Keratinocyte (primary cell): ENCODE results near the gene MIB2. TPM values are rescaled to one million over a fixed set of nuclear protein-coding genes. Genes with fewer than 3 reads are reported as not detected.

Source experiments
- DNase-seq: peaks from one replicate; pipeline ENCODE4 v3.0.0-alpha.2; 2011; ENCODE audit warnings: low read depth, missing footprints, low spot score
- FAIRE-seq: peaks from 2 replicates; lab custom pipeline; 2011; peaks lifted over from hg19 to GRCh38; lab: Jason Lieb, UNC
- H2AFZ ChIP-seq: 2 replicates; pipeline ENCODE4 v1.6.0; 2012; ENCODE audit warnings: low read length, control low read depth, inconsistent platforms; ENCODE audit not compliant: control insufficient read depth
- H3K27ac ChIP-seq: 2 replicates; pipeline ENCODE4 v1.5.1; 2011; ENCODE audit warnings: low read length; ENCODE audit not compliant: control insufficient read depth, insufficient read depth
- H3K27me3 ChIP-seq: 3 replicates; pipeline ENCODE4 v1.6.0; 2011; ENCODE audit warnings: low read length; ENCODE audit not compliant: control insufficient read depth, insufficient read depth; ENCODE audit errors: extremely low read depth
- H3K36me3 ChIP-seq, 2 experiments: 2 replicates in 1 of 2; 3 replicates in 1 of 2; pipeline ENCODE4 v1.5.1; 2011; ENCODE audit warnings: low read length in 2 of 2, mild to moderate bottlenecking in 1 of 2; ENCODE audit not compliant: control insufficient read depth in 2 of 2, insufficient read depth in 2 of 2; ENCODE audit errors: extremely low read depth in 1 of 2
- H3K4me1 ChIP-seq: 3 replicates; pipeline ENCODE4 v1.5.1; 2011; ENCODE audit warnings: low read length; ENCODE audit not compliant: control insufficient read depth, insufficient read depth; ENCODE audit errors: extremely low read depth
- H3K4me2 ChIP-seq: 3 replicates; pipeline ENCODE4 v1.6.0; 2011; ENCODE audit warnings: low read depth, low read length; ENCODE audit not compliant: control insufficient read depth, insufficient read depth; ENCODE audit errors: extremely low read depth
- H3K4me3 ChIP-seq, 3 experiments: fragments of 200-600 bp in 1 of 3; sonication (generic) in 1 of 3; 2 replicates in 2 of 3; 3 replicates in 1 of 3; pipeline ENCODE4 v1.5.1; 2011 to 2016; ENCODE audit warnings: low read length in 3 of 3, mild to moderate bottlenecking in 3 of 3, control low read depth in 2 of 3, inconsistent platforms in 1 of 3, low read depth in 1 of 3, mixed read lengths in 1 of 3, mixed run types in 1 of 3, moderate library complexity in 1 of 3; ENCODE audit not compliant: control insufficient read depth in 2 of 3, insufficient read depth in 2 of 3; ENCODE audit errors: extremely low read depth in 1 of 3
- H3K79me2 ChIP-seq: 2 replicates; pipeline ENCODE4 v1.6.0; 2012; ENCODE audit warnings: low read length; ENCODE audit not compliant: control insufficient read depth, insufficient read depth
- H3K9ac ChIP-seq: 3 replicates; pipeline ENCODE4 v1.6.0; 2011; ENCODE audit warnings: low read length; ENCODE audit not compliant: control insufficient read depth, insufficient read depth; ENCODE audit errors: extremely low read depth
- H3K9me1 ChIP-seq: 3 replicates; pipeline ENCODE4 v1.6.0; 2011; ENCODE audit warnings: low read length; ENCODE audit not compliant: control insufficient read depth, insufficient read depth; ENCODE audit errors: extremely low read depth
- H3K9me3 ChIP-seq: 2 replicates; pipeline ENCODE4 v1.5.1; 2012; ENCODE audit warnings: low read depth, low read length; ENCODE audit not compliant: control insufficient read depth
- H4K20me1 ChIP-seq: 3 replicates; pipeline ENCODE4 v1.6.0; 2011; ENCODE audit warnings: low read length; ENCODE audit not compliant: control insufficient read depth, insufficient read depth; ENCODE audit errors: extremely low read depth
- EZH2 ChIP-seq: IDR thresholded peaks from one replicate; pipeline ENCODE4 v1.6.1; 2012; ENCODE audit warnings: inconsistent platforms, mild to moderate bottlenecking, low read length, moderate library complexity
- dilution Hi-C: fragments of 300-500 bp; cut with MboI; formaldehyde crosslinking; loops from one replicate; pipeline ENCODE4 v1.7.0; 2020; ENCODE audit warnings: low sequenced_read_pairs; ENCODE audit not compliant: extremely low pct_ligation_motif_present
- polyA plus RNA-seq, 5 experiments: library from polyadenylated mRNA; depleted of rRNA in 3 of 5; stranded (reverse) in 3 of 5; stranded (forward) in 1 of 5; unstranded in 1 of 5; fragments of >200 nt; gene quantifications; 1 replicate in 1 of 5; 2 replicates in 3 of 5; 3 replicates in 1 of 5; pipeline versions ENCODE4 v1.2.1 to v1.2.3, GENCODE V29; 2011 to 2012; ENCODE audit warnings: missing spikeins in 2 of 5, low read depth in 1 of 5, low replicate concordance in 1 of 5
- TF ChIP-seq, protein P1 (sequence below), 3 experiments: IDR thresholded peaks in 1 of 3; conservative IDR thresholded peaks in 1 of 3; optimal IDR thresholded peaks in 1 of 3; 2 replicates in 2 of 3; 3 replicates in 1 of 3; pipeline versions ENCODE3 to v1.5.1; 2011; ENCODE audit warnings: low read length in 3 of 3, mild to moderate bottlenecking in 3 of 3, moderate library complexity in 2 of 3, control low read depth in 1 of 3, inconsistent platforms in 1 of 3; ENCODE audit not compliant: insufficient read depth in 2 of 3; ENCODE audit errors: extremely low read depth in 1 of 3

The MIB2 gene
- polyA plus RNA-seq, 1 donor (not counting 4 experiments of a cell fraction or from before 2014, with no cell fraction given), result 13.9 TPM

DNA sequence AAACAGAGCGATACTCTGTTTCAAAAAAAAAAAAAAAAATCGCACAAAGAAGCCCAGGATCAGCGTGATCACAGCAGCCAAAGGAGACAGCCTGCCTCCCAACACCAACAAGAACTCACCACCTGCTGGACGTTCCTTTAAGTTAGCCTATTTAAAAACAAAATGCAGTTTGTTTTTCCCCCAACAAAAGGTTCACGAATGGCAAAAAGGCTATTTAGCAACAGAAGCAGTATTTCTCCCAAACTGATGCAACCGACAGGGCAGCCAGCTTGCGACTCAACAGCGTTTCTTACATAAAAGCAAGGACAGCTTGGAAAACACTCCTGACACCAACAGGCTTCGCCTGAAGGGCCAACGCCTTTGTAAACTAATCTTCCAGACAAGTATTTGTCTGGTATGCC, 47.4 kb upstream of the MIB2 start:
- H3K36me3 ChIP-seq, result peaks cover 14 to 31% of the 10 kb centered on the region in 2 experiments
- H3K27ac ChIP-seq, result no peak overlapping the region
- H3K4me2 ChIP-seq, result no peak overlapping the region

DNA sequence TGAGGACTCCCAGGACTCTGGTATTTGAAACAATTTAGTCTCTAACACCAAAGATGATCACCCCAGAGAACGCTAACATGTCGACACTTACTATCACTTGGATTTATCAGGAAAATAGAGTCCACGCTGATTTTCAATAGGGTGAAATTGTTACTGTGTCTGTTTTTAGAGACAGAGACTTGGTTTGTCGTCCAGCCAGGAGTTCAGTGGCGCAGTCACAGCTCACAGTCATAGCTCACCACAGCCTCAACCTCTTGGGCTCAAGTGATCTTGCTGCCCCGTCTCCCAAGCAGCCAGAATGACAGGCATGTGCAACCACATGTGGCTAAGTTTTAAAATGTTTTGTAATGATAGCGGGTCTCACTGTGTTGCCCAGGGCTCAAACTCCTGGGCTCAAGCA, 46.0 kb upstream of the MIB2 start:
- no peaks in the 10 kb centered on the region for H3K9me1 ChIP-seq
- no peaks in the 10 kb centered on the region for H3K9me3 ChIP-seq
- DNase-seq (no peak), FAIRE-seq (no peak)
- H3K4me1 ChIP-seq, result peaks cover 7% of the 10 kb centered on the region
- H3K4me3 ChIP-seq, result no peak overlapping the region
- no peaks in the 10 kb centered on the region for H3K27me3 ChIP-seq
- no peak overlapping the region for H3K9ac ChIP-seq
- no peak overlapping the region for H2AFZ ChIP-seq
- peaks cover 29% of the 10 kb centered on the region for H4K20me1 ChIP-seq
- dilution Hi-C loops, result no loop called here
- no peak overlapping the region for H3K4me2 ChIP-seq
- peaks cover 97% of the 10 kb centered on the region for H3K79me2 ChIP-seq
- TF ChIP-seq EZH2, result no peak
- TF ChIP-seq, protein P1, sequence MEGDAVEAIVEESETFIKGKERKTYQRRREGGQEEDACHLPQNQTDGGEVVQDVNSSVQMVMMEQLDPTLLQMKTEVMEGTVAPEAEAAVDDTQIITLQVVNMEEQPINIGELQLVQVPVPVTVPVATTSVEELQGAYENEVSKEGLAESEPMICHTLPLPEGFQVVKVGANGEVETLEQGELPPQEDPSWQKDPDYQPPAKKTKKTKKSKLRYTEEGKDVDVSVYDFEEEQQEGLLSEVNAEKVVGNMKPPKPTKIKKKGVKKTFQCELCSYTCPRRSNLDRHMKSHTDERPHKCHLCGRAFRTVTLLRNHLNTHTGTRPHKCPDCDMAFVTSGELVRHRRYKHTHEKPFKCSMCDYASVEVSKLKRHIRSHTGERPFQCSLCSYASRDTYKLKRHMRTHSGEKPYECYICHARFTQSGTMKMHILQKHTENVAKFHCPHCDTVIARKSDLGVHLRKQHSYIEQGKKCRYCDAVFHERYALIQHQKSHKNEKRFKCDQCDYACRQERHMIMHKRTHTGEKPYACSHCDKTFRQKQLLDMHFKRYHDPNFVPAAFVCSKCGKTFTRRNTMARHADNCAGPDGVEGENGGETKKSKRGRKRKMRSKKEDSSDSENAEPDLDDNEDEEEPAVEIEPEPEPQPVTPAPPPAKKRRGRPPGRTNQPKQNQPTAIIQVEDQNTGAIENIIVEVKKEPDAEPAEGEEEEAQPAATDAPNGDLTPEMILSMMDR (optimal IDR thresholded peaks at IDR 0.05 in 1 of 3, IDR thresholded peaks at IDR 0.05 in 1 of 3, conservative IDR thresholded peaks at IDR 0.05 in 1 of 3; ENCODE audit: extremely low read depth in 1 of 3, insufficient read depth in 2 of 3, low read length in 3 of 3), result no peak
- H3K36me3 ChIP-seq, result peaks cover 10 to 19% of the 10 kb centered on the region in 2 experiments
- H3K27ac ChIP-seq, result no peak overlapping the region

More for the DNA sequence above, 47.4 kb upstream of the MIB2 start:
- H3K4me3 ChIP-seq, result no peak overlapping the region
- H3K4me1 ChIP-seq, result peaks cover 2% of the 10 kb centered on the region
- H3K9me3 ChIP-seq, result no peaks in the 10 kb centered on the region
- FAIRE-seq (no peak), DNase-seq (no peak)
- H4K20me1 ChIP-seq, result peaks cover 29% of the 10 kb centered on the region
- H3K9me1 ChIP-seq, result no peaks in the 10 kb centered on the region
- H2AFZ ChIP-seq, result no peak overlapping the region
- H3K27me3 ChIP-seq, result no peaks in the 10 kb centered on the region
- no peak for TF ChIP-seq EZH2
- TF ChIP-seq, protein P1 (optimal IDR thresholded peaks at IDR 0.05 in 1 of 3, IDR thresholded peaks at IDR 0.05 in 1 of 3, conservative IDR thresholded peaks at IDR 0.05 in 1 of 3; ENCODE audit: extremely low read depth in 1 of 3, insufficient read depth in 2 of 3, low read length in 3 of 3), result no peak
- H3K79me2 ChIP-seq, result peaks cover 94% of the 10 kb centered on the region
- dilution Hi-C loops, result no loop called here
- H3K9ac ChIP-seq, result no peak overlapping the region
